Glomerular endothelial cell (primary cell): ENCODE results near the gene ZBTB16. TPM values are rescaled to one million over a fixed set of nuclear protein-coding genes. Genes with fewer than 3 reads are reported as not detected.

Source experiments
- DNase-seq: peaks from one replicate; pipeline ENCODE4 v3.0.0-alpha.2; 2011; ENCODE audit warnings: low read depth, low spot score; ENCODE audit errors: extremely low read depth
- total RNA-seq: library from RNA; depleted of rRNA; stranded (reverse); fragments of >200 nt; gene quantifications from 2 replicates; pipeline ENCODE4 v1.2.3, GENCODE V29; 2015

Gene ZBTB16
- total RNA-seq, 1 donor from 2014 or later, result 6.9 TPM

DNA sequence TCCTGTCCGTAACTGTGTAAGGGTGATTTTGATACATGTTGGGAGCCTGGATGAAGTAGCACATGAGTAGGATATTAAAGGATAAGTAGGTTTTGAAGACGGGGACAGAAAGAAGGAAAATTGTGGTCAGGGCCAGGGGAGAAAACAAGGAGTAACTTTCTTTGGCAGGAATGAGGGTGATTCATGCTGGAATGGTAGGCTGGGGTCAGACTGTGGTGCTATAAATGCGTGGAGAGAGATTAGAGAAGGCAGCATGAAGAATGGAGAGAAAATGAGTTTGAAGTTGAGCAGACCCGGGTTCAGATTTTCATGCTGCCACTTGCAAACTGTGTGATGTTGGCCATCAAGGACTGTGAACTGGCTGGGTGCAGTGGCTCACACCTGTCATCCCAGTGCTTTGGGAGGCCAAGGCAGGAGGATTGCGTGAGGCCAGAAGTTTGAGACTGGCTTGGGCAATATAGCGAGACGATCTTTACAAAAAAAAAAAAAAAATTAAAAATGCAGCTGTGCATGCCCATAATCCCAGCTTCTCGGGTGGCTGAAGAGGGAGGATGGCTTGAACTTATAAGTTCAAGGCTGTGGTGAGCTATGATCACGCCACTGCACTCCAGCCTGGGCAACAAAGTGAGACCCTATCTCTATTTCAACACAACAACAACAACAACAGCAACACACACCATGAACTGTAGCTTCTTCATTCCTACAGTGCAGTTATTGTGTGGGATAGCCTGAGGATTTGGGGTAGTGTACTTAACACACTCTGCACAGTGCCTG is 22.3 kb downstream of the ZBTB16 start:
- no peak for DNase-seq

DNA sequence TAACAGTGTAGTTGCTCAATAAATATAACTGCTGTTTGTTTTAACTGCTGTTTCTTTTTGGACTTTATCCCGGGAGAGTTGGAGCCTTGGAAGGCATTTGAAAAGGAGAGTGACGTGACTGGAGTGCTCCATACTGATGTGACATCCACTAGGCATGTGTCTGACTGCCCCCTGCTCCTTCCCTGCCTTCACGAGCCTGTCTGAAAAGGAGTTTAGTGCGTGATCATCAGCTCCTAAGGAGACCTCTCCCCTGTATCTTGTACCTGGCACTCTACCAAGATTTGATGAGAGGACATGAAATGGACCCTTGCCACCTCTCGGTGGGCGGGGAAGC is 22.9 kb downstream of the ZBTB16 start:
- DNase-seq, result no peak

DNA sequence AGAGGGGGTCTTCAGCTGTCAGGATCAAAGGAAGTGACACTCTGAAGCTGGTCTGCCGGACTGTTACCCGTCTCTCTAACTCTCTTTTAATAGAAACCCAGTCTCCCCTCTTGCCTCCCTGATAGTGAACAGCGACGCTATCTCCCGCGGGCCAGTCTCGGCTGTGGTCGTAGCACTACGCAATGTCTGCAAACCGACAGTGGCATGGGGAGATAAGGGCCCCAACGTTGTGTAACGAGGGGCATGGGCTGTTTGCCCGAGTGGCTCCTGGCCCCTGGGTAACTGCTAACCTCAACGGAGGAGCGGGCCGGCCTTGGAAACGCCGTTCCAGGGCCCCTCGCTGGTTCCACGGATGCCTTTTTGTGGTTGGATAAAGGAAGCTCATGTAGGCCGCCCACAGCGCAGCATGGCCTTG is 23.3 kb downstream of the ZBTB16 start:
- no peak for DNase-seq

GRCh38 chr11:114083391-114084252 is 24.1 kb downstream of the ZBTB16 start:
- DNase-seq, result no peak

DNA sequence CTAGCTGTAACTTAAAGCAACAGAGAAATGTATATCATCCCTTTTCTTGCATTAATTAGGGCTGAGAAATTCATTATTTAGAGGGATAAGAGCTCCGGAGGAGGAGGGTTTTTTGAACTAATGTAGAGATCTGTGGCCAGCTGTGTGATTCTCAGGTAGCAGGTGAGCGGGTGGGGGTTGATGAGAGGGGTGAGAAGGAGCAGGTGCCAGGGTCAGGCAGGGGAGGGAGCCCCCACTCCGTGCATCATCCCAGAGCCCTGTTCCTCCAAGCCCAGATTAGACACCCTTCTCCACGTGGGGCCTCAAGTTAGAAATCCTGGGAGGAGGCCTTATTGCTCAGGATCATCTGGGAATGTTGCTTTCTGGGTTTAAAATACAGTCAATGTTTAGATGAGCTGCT is 24.9 kb downstream of the ZBTB16 start:
- no peak for DNase-seq

GRCh38 chr11:114085965-114086793 is 26.7 kb downstream of the ZBTB16 start:
- DNase-seq, result no peak

GRCh38 chr11:114087025-114087424 is 27.5 kb downstream of the ZBTB16 start:
- DNase-seq, result no peak

- DNase-seq, result no peak
Observed at GRCh38 chr11:114088216-114088615, 28.7 kb downstream of the ZBTB16 start.

- DNase-seq, result no peak
Observed at GRCh38 chr11:114088836-114089235, 29.3 kb downstream of the ZBTB16 start.

DNA sequence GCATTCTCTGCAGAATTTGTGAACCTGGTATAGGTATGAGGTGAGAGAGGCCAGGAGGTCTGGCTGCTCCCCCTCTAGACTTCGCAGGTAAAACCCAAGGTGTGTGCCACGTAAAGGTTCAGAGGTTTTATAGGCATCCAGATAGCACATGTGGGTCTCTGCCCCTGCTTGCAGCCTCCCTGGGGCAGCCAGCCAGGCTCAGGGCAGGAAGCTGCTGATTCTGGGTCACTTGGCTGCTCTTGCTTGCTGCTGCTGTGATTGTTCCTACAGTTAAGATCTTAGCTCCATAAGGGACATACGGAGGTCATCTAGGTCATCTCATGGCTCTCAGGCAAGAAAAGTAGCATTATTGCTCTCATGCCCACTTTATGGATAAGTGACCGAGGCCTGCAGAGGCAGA is 30.2 kb downstream of the ZBTB16 start:
- DNase-seq, result no peak

DNA sequence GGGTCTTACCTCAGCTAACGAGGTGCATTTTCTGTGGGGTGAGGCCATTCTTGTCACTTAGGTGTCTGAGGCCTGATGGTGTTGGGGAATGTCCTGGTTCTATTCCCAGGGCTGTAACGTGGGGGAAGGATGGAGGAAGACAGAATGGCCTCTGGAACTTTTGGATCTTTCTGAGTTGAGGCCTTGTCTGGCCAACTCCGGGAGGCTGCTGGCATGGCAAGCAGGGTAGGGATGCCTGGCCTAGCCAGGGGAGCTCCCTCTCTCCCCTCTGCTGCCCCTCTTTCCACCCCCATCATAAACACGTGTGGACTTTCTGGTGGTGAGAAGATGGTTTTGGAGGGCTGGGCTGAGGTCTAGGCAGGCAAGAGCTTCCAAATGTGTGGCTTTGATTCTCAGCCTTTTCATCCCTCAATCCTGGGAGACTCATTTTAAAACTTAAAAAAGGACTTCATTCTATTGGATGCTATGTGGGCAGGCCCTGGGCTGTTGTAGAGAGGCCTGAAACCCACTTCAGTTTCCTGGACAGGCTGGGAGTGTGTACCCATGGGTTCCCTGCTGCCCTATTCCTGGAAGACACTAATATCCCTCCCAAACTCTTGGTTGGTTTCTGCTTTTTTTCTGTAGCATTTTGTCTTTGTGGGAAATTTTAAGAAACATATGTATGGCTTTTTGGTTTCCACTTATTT is 30.9 kb downstream of the ZBTB16 start:
- no peak for DNase-seq

DNA sequence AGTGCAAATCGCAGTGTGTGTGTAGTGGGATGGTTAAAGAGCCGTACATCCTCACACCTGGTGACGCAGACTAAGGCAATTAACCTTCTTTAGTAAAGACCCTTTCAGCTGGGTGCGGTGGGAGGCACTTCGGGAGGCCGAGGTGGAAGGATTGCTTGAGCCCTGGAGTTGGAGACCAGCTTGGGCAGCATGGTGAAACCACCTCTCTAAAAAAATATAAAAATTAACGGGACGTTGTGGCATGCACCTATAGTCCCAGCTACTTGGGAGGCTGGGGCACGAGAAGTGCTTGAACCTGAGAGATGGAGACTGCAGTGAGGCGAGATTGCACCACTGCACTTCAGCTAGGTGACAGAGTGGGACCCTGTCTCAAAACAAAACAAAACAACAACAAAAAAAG is 31.5 kb downstream of the ZBTB16 start:
- DNase-seq, result no peak

DNA sequence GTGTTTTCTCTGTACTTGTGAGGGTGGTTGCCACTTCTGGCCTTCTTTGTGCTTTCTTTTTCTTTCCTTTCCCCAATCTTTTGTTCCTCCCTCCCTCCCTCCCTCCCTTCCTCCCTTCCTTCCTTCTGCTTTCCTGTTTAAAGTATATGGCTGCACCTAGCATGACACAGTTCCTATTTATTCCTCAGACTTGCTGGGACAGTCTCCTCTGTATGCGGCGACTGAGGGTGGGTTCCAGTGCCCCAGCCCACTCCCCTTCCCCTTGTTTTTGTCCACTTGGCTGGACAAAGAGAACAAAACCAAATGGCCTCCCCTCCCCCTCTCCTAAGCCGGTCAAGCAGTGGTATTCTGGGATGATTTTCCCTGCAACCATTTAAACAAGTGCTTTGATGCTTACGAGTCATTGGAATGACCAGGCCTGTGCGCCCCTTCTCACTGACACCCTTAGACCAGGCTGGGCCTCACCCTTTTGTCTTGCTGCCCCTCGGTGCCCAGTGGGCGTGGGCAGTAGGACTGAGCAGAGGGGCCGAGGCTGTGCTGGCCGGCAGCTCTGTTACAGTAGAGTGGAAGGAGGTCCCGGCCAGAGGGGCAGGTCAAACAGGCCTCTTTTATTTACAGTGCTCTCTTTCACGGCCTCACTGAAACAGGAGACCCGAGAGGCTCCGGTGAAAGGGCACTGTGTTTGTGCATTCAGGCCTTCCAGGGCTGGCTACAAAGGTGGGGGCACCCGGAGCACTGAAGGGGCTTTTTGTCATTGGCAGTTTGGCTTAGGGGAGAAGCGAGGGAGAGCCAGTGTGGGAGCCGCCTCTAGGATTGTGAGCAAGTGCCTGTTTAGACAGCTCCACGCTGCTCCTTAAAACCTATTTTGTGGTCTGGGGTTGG is 32.2 kb downstream of the ZBTB16 start:
- DNase-seq, result no peak

DNA sequence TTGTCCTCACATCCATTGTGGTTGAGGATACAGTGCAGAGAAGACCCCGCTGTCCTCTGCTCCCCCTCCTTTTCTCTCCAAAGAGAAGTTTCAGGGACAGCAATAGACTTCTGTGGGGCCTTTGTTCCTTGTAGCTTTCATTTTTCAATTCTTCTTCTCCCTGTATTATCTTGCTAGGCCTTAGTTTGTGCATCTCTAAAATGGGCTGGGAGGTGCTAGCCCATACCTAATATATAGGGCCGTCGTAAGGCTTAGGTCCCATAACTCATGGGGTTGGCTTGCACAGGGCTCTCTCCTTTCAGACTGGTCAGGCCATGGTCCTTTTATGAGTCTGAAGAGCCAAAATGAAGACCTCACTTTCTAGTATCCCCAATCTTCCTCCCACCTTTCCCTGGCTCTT is 33.0 kb downstream of the ZBTB16 start:
- no peak for DNase-seq

DNA sequence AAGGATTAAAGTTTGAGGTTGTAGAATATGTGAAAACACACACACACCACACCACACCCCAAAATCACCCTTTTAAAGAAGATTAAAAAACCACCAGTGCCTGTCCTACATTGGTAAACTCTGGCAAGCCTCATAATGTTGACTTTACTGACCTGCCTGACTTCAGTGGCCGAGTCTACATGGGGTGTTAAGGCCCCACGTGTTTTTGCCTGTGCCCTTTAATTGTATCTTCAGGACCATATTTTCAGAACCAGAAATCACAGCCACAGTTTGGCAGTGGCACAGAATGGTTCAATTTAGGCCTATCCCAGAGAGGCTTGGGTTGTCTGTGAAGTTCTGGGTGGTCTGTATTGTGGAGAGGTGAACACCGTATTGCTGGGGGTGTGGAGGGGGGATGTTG is 33.4 kb downstream of the ZBTB16 start:
- no peak for DNase-seq

GRCh38 chr11:114094516-114094915 is 35.0 kb downstream of the ZBTB16 start:
- no peak for DNase-seq

DNA sequence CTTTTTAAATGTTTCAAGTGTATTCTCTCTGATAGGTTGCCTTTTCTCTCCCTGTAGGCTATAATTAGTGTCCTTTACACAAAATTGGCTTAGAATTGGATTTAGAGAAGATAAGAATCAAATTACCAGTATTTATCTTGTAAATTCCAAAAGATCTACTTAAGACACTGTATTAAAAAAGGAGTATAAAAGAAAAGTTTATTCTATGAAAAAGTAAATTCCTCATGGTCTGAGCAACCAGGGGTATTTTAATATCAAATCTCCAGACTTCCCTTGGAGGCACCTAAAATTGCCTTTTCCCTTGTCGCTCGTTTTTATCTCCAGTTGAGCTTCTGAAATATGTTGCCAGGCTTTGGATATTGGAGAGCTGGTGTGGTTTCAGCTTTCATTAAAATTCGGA is 36.4 kb downstream of the ZBTB16 start:
- no peak for DNase-seq

- no peak for DNase-seq
Observed at GRCh38 chr11:114097832-114098231, 38.3 kb downstream of the ZBTB16 start.

GRCh38 chr11:114098927-114099326 is 39.4 kb downstream of the ZBTB16 start:
- no peak for DNase-seq
